Lower leg skin (tissue), 4 donors: Measurements from ENCODE around the gene PDE6A. TPM values are rescaled to one million over a fixed set of nuclear protein-coding genes. Genes with fewer than 3 reads are reported as not detected.
"Not testable (repeated sequence)": the region's sequence is repeated elsewhere in the genome, so short reads cannot be mapped to it uniquely, and the experiment has no call there.

Experiments
- DNase-seq, 2 donors: peaks; one replicate each; pipeline ENCODE4 v3.0.0-alpha.2; 2019; ENCODE audit warnings: low spot score in 2 of 2
- H3K4me3 ChIP-seq: fragments of 200-600 bp; sonication (generic); 2 replicates; pipeline ENCODE4 v1.5.1; 2017; ENCODE audit warnings: mild to moderate bottlenecking, low read depth; ENCODE audit not compliant: poor library complexity, severe bottlenecking
- POLR2A ChIP-seq, 2 donors: fragments of 450-650 bp; IDR thresholded peaks; one replicate each; pipeline ENCODE4 v1.6.1; 2016 to 2017; ENCODE audit warnings: antibody characterized with exemption in 2 of 2, mild to moderate bottlenecking in 1 of 2, moderate library complexity in 1 of 2
- WGBS, 2 donors: methylation state at CpG; one replicate each; pipeline ENCODE4 v1.1.5; 2018; 5-methylcytosine and 5-hydroxymethylcytosine counted together
- intact Hi-C: fragments of 100-400 bp; cut with DNase I; formaldehyde crosslinking; loops from one replicate; pipeline ENCODE4 v1.15.0; 2023; ENCODE audit warnings: low total_unique reads
- total RNA-seq, 4 donors: library from RNA; depleted of rRNA; stranded (reverse); fragments of >200 nt; gene quantifications; one replicate each; pipeline ENCODE4 v1.1.0, GENCODE V29; 2016
- TF ChIP-seq, protein P1 (sequence below), 3 donors: fragments of 450-650 bp; IDR thresholded peaks; one replicate each; pipeline ENCODE4 v1.5.1; 2016; ENCODE audit warnings: antibody characterized with exemption in 3 of 3, mild to moderate bottlenecking in 3 of 3, moderate library complexity in 2 of 3

PDE6A gene
- total RNA-seq, 4 donors from 2014 or later = 0.04 to 1.0 (median 0.49) TPM; not detected in 1

DNA sequence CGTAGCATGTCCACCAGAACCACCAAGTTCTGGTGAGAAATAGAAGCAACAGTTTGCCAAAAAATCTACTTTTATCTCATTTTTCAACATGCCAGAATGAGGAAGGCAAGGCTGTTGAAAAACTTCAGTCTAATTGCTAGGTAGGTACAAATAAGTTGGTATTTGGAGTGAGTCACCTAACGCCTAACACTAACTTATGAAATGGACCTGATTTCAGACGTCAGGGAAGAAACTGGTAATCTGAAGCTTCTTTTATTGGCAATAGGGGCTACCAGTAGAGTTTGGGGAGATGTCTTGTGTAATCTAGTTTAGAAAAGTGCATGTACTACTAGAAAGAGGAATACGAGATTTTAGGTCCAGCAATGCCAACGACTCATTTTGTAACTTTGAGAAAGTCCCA, 4.4 kb upstream of the PDE6A start:
- intact Hi-C loops = no loop called here
- TF ChIP-seq, protein P1, sequence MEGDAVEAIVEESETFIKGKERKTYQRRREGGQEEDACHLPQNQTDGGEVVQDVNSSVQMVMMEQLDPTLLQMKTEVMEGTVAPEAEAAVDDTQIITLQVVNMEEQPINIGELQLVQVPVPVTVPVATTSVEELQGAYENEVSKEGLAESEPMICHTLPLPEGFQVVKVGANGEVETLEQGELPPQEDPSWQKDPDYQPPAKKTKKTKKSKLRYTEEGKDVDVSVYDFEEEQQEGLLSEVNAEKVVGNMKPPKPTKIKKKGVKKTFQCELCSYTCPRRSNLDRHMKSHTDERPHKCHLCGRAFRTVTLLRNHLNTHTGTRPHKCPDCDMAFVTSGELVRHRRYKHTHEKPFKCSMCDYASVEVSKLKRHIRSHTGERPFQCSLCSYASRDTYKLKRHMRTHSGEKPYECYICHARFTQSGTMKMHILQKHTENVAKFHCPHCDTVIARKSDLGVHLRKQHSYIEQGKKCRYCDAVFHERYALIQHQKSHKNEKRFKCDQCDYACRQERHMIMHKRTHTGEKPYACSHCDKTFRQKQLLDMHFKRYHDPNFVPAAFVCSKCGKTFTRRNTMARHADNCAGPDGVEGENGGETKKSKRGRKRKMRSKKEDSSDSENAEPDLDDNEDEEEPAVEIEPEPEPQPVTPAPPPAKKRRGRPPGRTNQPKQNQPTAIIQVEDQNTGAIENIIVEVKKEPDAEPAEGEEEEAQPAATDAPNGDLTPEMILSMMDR (IDR thresholded peaks at IDR 0.05) = no peak
- no peak for TF ChIP-seq POLR2A (IDR thresholded peaks at IDR 0.05)
- no peak overlapping the region for H3K4me3 ChIP-seq
- no peak for DNase-seq
- 85 to 87% methylated on average over 5 of the region's 5 CpGs for WGBS, 2 donors

DNA sequence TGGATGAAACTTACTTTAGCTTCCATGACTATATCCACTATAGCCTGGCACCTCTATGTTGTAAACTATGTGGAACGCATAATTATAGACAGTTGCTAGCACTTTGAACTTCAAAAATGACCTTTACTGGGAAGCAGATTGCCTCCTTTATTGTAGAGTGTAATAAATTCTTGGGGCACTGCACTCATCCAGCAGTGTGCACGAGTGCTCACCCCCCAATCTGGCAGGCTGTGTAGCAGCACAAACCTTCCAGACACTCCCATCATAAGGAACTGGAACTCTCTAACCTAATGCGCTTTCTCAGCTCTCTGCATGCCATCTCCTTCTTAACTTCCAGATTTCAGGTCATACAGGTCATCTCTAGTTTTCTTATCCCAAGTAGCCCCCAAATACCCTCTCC, 1.5 kb upstream of the PDE6A start:
- TF ChIP-seq, protein P1 (IDR thresholded peaks at IDR 0.05) = no peak
- TF ChIP-seq POLR2A (IDR thresholded peaks at IDR 0.05) = no peak
- 71 to 72% methylated on average over 3 of the region's 3 CpGs for WGBS, 2 donors
- no peak overlapping the region for H3K4me3 ChIP-seq
- no peak for DNase-seq
- intact Hi-C loops = no loop called here

DNA sequence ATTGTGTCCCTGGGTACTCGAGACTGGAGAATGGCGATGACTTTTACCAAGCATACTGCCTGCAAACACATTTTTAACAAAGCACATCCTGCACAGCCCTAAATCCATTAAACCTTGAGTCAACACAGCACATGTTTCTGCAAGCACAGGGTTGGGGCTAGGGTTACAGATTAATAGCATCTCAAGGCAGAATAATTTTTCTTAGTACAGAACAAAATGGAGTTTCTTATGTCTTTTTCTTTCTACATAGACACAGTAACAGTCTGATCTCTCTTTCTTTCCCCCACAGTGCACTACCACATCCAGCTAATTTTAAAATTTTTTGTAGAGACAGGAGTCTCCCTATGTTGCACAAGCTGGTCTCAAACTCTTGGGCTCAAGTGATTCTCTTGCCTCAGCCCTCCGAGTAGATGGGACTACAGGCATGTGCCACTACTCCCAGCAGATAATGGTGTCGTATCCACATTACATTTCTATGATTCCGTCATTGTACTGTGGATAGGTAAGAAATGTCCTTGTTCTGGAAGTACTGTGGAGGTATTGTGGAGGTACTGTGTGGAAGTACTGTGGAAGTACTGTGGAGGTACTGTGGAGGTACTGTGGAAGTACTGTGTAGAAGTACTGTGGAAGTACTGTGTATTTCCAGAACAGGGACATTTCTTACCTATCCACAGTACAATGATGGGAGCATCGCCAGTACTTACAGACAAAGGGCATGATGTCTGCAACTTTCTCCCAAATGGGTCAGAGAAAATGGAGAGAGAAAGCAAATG, 1.2 kb downstream of the PDE6A start:
- H3K4me3 ChIP-seq, DNase-seq, intact Hi-C loops: not testable (repeated sequence)
- WGBS, 2 donors = 94% methylated on average over 6 of the region's 6 CpGs

DNA sequence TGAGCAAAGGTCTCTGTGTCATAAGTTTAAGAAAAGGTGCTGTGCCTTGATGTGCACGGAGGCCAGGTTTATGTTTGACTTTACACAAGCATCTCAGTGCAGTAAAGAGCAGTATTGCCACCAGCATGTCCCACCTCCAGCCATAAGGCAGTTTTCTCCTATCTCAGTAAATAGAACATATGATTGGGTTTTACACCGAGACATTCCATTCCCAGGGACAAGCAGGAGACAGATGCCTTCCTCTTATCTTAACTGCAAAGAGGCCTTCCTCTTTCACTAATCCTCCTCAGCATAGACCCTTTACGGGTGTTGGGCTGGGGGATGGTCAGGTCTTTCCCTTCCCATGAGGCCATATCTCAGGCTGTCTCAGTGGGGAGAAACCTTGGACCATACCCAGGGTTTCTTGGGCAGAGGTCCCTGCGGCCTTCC, 1.8 kb downstream of the PDE6A start:
- WGBS, 2 donors = 80 to 85% methylated on average over 4 of the region's 4 CpGs
- intact Hi-C loops, DNase-seq, H3K4me3 ChIP-seq: not testable (repeated sequence)

DNA sequence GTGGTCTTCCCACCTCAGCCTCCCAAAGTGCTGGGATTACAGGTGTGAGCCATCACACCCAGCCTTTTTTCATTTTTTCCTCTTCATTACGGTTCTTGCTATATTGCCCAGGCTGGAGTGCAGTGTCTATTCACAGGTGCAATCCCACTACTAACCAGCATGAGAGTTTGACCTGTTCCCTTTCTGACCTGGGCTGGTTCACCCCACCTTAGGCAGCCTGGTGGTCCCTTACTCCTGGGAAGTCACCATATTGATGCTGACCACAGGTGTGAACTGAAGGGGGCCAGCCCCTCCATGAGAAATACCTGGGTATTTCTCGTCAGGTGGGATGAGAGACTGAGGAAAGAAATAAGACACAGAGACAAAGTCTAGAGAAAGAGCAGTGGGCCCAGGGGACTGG, 2.4 kb downstream of the PDE6A start:
- no peak for TF ChIP-seq POLR2A (IDR thresholded peaks at IDR 0.05)
- TF ChIP-seq, protein P1 (IDR thresholded peaks at IDR 0.05) = no peak
- DNase-seq = no peak
- intact Hi-C loops = no loop called here
- WGBS, 2 donors = 89 to 92% methylated on average over 2 of the region's 2 CpGs
- no peak overlapping the region for H3K4me3 ChIP-seq

DNA sequence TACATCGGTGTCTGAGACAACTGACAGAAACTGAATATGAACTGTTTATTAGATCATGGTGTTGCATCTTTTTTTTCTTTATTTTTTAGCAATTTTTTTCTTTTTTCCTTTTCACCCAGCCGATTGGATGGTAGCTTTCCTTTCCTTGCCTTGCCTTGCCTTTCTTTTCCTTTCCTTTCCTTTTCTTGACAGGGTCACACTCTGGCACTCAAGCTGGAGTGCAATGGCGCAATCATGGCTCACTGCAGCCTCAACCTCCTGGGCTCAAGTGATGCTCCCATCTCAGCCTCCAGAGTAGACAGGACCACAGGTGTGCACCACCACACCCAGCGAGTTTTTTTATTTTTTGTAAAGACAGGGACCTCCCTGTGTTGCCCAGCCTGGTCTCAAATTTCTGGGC, 2.8 kb downstream of the PDE6A start:
- intact Hi-C loops = no loop called here
- no peak overlapping the region for H3K4me3 ChIP-seq
- no peak for TF ChIP-seq POLR2A (IDR thresholded peaks at IDR 0.05)
- TF ChIP-seq, protein P1 (IDR thresholded peaks at IDR 0.05) = no peak
- WGBS, 2 donors = 86 to 89% methylated on average over 4 of the region's 4 CpGs
- DNase-seq = no peak
